ENCODE data around the gene DEDD2. TPM values are rescaled to one million over a fixed set of nuclear protein-coding genes. Genes with fewer than 3 reads are reported as not detected.

DEDD2 gene
- polyA plus RNA-seq, 1 of the 3 experiments (the other 2 are of a cell fraction), result 30.2 TPM

DNA sequence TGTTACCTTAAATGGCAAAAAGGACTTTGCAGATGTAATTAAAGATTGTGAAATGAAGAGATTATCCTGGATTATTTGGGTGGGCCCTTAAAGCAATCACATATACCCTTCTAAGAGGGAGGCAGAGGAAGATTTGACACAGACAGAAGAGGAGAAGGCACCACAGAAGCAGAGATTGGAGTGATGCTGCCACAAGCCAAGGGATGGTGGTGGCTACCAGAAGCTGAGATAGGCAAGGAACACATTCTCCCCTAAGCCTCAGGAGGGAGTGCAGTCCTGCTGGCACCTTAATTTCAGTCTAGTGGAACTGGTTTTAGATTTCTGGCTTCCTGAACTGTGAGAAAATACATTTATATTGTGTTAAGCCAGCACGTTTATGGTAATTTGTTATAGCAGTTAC is 24.2 kb downstream of the DEDD2 start (continued):
- TF ChIP-seq, protein P1, sequence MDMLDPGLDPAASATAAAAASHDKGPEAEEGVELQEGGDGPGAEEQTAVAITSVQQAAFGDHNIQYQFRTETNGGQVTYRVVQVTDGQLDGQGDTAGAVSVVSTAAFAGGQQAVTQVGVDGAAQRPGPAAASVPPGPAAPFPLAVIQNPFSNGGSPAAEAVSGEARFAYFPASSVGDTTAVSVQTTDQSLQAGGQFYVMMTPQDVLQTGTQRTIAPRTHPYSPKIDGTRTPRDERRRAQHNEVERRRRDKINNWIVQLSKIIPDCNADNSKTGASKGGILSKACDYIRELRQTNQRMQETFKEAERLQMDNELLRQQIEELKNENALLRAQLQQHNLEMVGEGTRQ (IDR thresholded peaks at IDR 0.05; ENCODE audit: borderline replicate concordance, low read depth, low read length), result no peak

DNA sequence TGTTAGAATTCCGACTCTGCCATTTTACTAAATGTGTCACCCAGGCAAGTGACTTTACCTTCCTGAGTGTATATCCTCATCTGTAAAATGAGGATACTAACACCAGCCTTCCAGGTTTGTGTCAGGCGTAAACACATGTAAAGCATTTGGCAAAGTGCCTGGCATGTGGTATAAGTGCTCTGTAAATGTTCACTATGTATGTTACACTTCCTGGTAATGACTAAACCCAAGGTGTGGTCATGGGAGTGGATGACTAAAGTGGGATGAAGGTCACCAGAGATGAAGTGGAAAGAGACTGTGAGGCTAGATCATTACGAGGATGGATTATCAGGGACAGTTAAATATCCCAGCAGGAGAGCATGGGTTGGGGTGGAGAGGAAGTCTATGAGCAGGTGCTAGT is 25.6 kb downstream of the DEDD2 start:
- Histone ChIP-seq H4K20me1 (ENCODE audit: insufficient read depth) (no peaks in the 10 kb centered on the region), H3K4me2 (no peak overlapping the region), H3K36me3 (replicated peaks in 1 of 2; ENCODE audit: control insufficient read depth in 1 of 2, insufficient read depth in 2 of 2, low read length in 1 of 2) (no peaks in the 10 kb centered on the region), H3K27me3 (ENCODE audit: insufficient read depth) (no peaks in the 10 kb centered on the region), H3K79me2 (ENCODE audit: insufficient read depth) (no peaks in the 10 kb centered on the region), H3K4me1 (ENCODE audit: control insufficient read depth in 1 of 2, insufficient read depth in 2 of 2, low read depth in 1 of 2, low read length in 1 of 2) (no peaks in the 10 kb centered on the region), H3K9ac (no peak overlapping the region), H3K4me3 (ENCODE audit: low read depth in 2 of 2, low read length in 1 of 2) (no peak overlapping the region), H3F3A (replicated peaks; ENCODE audit: insufficient read depth) (no peaks in the 10 kb centered on the region), H3K9me2 (no peaks in the 10 kb centered on the region), H3K9me3 (no peaks in the 10 kb centered on the region), H3K27ac (ENCODE audit: low read depth in 2 of 2, low read length in 1 of 2) (no peak overlapping the region), H2AFZ (ENCODE audit: low read depth) (no peak overlapping the region)
- CTCF ChIA-PET, result interaction anchor here (1.3 to 1.7 kb wide), 2 partner anchors 83 to 87 kb away, joined by 3 to 8 read pairs; no protein-coding TSS in a partner anchor
- WGBS (ENCODE audit: low lambda C conversion rate), result 41% methylated on average over 3 of the region's 3 CpGs
- no peak for DNase-seq
- POLR2A ChIA-PET, result interaction anchor here (0.6 kb wide), 1 partner anchor 82 kb away, joined by 3 read pairs; no protein-coding TSS in a partner anchor
- no peak for TF ChIP-seq YY1 (IDR thresholded peaks at IDR 0.05; ENCODE audit: low read depth)
- TF ChIP-seq EP300 (IDR thresholded peaks at IDR 0.05; ENCODE audit: borderline replicate concordance in 1 of 2, low read depth in 1 of 2, low read length in 1 of 2), result no peak
- TF ChIP-seq, protein P2, sequence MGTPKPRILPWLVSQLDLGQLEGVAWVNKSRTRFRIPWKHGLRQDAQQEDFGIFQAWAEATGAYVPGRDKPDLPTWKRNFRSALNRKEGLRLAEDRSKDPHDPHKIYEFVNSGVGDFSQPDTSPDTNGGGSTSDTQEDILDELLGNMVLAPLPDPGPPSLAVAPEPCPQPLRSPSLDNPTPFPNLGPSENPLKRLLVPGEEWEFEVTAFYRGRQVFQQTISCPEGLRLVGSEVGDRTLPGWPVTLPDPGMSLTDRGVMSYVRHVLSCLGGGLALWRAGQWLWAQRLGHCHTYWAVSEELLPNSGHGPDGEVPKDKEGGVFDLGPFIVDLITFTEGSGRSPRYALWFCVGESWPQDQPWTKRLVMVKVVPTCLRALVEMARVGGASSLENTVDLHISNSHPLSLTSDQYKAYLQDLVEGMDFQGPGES (IDR thresholded peaks at IDR 0.05; ENCODE audit: low read depth, low read length), result no peak
- no peak for TF ChIP-seq FOSL2 (IDR thresholded peaks at IDR 0.05; ENCODE audit: borderline replicate concordance, low read depth)
- TF ChIP-seq SMC3 (IDR thresholded peaks at IDR 0.05; ENCODE audit: low read depth, low read length), result no peak
- TF ChIP-seq RAD21 (IDR thresholded peaks at IDR 0.05; ENCODE audit: low read length), result no peak
- TF ChIP-seq, protein P3, sequence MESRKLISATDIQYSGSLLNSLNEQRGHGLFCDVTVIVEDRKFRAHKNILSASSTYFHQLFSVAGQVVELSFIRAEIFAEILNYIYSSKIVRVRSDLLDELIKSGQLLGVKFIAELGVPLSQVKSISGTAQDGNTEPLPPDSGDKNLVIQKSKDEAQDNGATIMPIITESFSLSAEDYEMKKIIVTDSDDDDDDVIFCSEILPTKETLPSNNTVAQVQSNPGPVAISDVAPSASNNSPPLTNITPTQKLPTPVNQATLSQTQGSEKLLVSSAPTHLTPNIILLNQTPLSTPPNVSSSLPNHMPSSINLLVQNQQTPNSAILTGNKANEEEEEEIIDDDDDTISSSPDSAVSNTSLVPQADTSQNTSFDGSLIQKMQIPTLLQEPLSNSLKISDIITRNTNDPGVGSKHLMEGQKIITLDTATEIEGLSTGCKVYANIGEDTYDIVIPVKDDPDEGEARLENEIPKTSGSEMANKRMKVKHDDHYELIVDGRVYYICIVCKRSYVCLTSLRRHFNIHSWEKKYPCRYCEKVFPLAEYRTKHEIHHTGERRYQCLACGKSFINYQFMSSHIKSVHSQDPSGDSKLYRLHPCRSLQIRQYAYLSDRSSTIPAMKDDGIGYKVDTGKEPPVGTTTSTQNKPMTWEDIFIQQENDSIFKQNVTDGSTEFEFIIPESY (IDR thresholded peaks at IDR 0.05; ENCODE audit: borderline replicate concordance, low read depth), result no peak
- no peak for TF ChIP-seq FOXJ3 (CRISPR knock-in tag; IDR thresholded peaks at IDR 0.05)
- no peak for TF ChIP-seq MXI1 (IDR thresholded peaks at IDR 0.05; ENCODE audit: low read depth, low read length)
- no peak for TF ChIP-seq SIN3A (IDR thresholded peaks at IDR 0.05; ENCODE audit: borderline replicate concordance, low read depth, low read length)
